Measurements from ENCODE around the gene CDCA5.

DNA sequence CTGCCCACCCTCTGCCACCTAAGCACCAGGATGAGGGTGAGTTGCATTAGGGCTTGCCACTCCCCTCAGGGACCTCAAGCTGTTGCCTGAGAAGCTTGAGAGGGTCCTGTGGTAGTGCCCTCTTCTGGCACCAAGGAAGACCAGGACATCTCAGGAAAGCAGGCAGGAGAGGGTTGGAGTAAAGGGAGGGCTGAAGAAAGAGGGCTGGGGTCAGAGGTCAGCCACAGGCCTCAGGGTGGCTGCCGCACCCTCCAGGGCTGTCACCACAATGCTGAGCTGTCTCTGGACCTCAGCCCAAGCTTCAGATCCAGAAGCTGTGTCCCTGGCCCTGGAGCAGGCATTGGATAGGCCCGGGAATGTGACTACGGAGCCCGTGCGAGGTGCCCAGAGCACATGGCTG lies 38.8 kb downstream of the CDCA5 start:
- TF ChIP-seq, protein P1, sequence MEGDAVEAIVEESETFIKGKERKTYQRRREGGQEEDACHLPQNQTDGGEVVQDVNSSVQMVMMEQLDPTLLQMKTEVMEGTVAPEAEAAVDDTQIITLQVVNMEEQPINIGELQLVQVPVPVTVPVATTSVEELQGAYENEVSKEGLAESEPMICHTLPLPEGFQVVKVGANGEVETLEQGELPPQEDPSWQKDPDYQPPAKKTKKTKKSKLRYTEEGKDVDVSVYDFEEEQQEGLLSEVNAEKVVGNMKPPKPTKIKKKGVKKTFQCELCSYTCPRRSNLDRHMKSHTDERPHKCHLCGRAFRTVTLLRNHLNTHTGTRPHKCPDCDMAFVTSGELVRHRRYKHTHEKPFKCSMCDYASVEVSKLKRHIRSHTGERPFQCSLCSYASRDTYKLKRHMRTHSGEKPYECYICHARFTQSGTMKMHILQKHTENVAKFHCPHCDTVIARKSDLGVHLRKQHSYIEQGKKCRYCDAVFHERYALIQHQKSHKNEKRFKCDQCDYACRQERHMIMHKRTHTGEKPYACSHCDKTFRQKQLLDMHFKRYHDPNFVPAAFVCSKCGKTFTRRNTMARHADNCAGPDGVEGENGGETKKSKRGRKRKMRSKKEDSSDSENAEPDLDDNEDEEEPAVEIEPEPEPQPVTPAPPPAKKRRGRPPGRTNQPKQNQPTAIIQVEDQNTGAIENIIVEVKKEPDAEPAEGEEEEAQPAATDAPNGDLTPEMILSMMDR (IDR thresholded peaks at IDR 0.05 in 2 of 3, conservative IDR thresholded peaks at IDR 0.05 in 1 of 3; ENCODE audit: borderline replicate concordance in 1 of 3, insufficient read depth in 1 of 3, low read depth in 2 of 3, low read length in 2 of 3), result no peak
- no peak for TF ChIP-seq POLR2A (IDR thresholded peaks at IDR 0.05; ENCODE audit: borderline replicate concordance, extremely low read depth, insufficient read depth, insufficient read length)
- no peak for TF ChIP-seq TCF7L2 (IDR thresholded peaks at IDR 0.05; ENCODE audit: borderline replicate concordance, extremely low read depth, insufficient read depth, insufficient read length)
- no peak for TF ChIP-seq EZH2 (IDR thresholded peaks at IDR 0.05)
- no peak for TF ChIP-seq POLR2AphosphoS5 (IDR thresholded peaks at IDR 0.05; ENCODE audit: low read depth, low read length)
